ENCODE measurements around the gene CD82. TPM values are rescaled to one million over a fixed set of nuclear protein-coding genes. Genes with fewer than 3 reads are reported as not detected.

The CD82 gene
- total and polyA plus RNA-seq, 12 donors: 2.3 to 53.4 (median 17.8) TPM

DNA sequence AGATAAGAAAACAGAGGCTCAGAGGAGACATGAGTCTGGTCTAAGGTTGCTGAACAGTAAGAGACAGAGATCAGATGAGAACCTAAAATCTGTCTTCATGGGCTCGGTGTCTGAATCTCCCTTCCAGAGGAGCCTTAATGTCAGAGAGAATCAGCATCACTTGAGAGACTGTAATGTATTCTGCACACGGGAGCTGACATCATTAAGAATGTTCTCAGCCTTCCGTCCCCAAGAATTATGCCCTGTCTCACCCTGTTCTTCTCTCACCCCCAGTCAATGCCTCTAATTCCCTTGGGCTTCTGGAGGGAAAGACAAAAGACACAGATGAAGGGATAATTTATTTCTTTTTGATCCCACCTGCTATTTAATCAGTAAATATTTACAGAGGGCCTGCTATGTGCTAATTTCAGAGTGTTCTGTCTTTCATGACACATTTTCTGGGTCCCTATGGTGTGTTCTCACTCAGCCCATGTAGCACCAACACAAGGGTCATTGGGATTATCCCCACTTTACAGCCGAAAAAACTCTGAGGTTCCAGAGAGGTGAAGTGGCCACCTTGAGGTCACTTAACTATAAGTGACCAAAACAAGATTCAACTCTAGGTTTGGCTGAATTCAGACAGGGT is 61.8 kb downstream of the CD82 start:
- whole genome bisulfite sequencing, 4 donors: 73 to 84% (median 80%) methylated on average over 4 of the region's 4 CpGs
- intact Hi-C loops (cut with DNase I): loop anchor here (5.0 to 10.0 kb wide), 3 partner anchors 90 to 270 kb away; no protein-coding TSS in a partner anchor
- TF ChIP-seq CTCF (IDR thresholded peaks at IDR 0.05) (no peak), POLR2A (IDR thresholded peaks at IDR 0.05) (no peak)
- Histone ChIP-seq H3K36me3 (replicated peaks in 1 of 2) (no peaks in the 10 kb centered on the region), H3K4me3 (no peak overlapping the region), H3K27ac (peak overlapping the region in 4 of 5 donors; percentile 6 to 61 (median 20)), H3K9me3 (replicated peaks in 1 of 3) (no peaks in the 10 kb centered on the region), H3K4me1 (replicated peaks in 1 of 2) (peaks cover 6 to 8% of the 10 kb centered on the region in 2 donors), H3K27me3 (no peaks in the 10 kb centered on the region)
- peak in 1 of 7 donors; percentile 6 for DNase-seq

GRCh38 chr11:44627911-44628729 is 62.7 kb downstream of the CD82 start:
- peak overlapping the region in 4 of 5 donors; percentile 6 to 61 (median 24) for H3K27ac ChIP-seq
- TF ChIP-seq CTCF (IDR thresholded peaks at IDR 0.05) (peak in 3 of 6 experiments; percentile 20 to 39 (median 35)), POLR2A (IDR thresholded peaks at IDR 0.05) (peak in 1 of 2 donors; percentile 35)

GRCh38 chr11:44628730-44629700 is 63.6 kb downstream of the CD82 start:
- 83 to 87% (median 86%) methylated on average over 14 of the region's 14 CpGs for WGBS, 4 donors
- peak in 4 of 7 donors; percentile 13 to 47 (median 16) for DNase-seq
- H3K27me3 ChIP-seq: no peaks in the 10 kb centered on the region
- H3K4me1 ChIP-seq (replicated peaks in 1 of 2): peaks cover 6 to 8% of the 10 kb centered on the region in 2 donors
- no peaks in the 10 kb centered on the region for H3K36me3 ChIP-seq (replicated peaks in 1 of 2)
- TF ChIP-seq POLR2A (IDR thresholded peaks at IDR 0.05) (no peak), CTCF (IDR thresholded peaks at IDR 0.05) (no peak)
- intact Hi-C loops (cut with DNase I): loop anchor here (5.0 to 10.0 kb wide), 3 partner anchors 88 to 268 kb away; no protein-coding TSS in a partner anchor
- H3K9me3 ChIP-seq (replicated peaks in 1 of 3): no peaks in the 10 kb centered on the region
- no peak overlapping the region for H3K27ac ChIP-seq
- no peak overlapping the region for H3K4me3 ChIP-seq

More at GRCh38 chr11:44627911-44628729, 62.7 kb downstream of the CD82 start:
- Histone ChIP-seq H3K9me3 (replicated peaks in 1 of 3) (no peaks in the 10 kb centered on the region), H3K27me3 (no peaks in the 10 kb centered on the region), H3K36me3 (replicated peaks in 1 of 2) (no peaks in the 10 kb centered on the region), H3K4me3 (no peak overlapping the region), H3K4me1 (replicated peaks in 1 of 2) (peaks cover 6 to 8% of the 10 kb centered on the region in 2 donors)
- intact Hi-C loops (cut with DNase I): loop anchor here (5.0 to 10.0 kb wide), 3 partner anchors 89 to 269 kb away; no protein-coding TSS in a partner anchor
- WGBS, 4 donors: 28 to 46% (median 37%) methylated on average over 2 to 9 of the region's 9 CpGs
- DNase-seq: peak; percentile 91 to 96 (median 92)
